GM19023 (cell line): ENCODE measurements around the gene DNM1L.
"Not testable (repeated sequence)": the region's sequence is repeated elsewhere in the genome, so short reads cannot be mapped to it uniquely, and the experiment has no call there.

Source experiments
- ATAC-seq: cut with Tn5 transposase; IDR thresholded peaks from one replicate; pipeline ENCODE4 v1.9.1; 2021; ENCODE audit warnings: mild to moderate bottlenecking, moderate library complexity; ENCODE audit not compliant: unreplicated experiment

Gene DNM1L

DNA sequence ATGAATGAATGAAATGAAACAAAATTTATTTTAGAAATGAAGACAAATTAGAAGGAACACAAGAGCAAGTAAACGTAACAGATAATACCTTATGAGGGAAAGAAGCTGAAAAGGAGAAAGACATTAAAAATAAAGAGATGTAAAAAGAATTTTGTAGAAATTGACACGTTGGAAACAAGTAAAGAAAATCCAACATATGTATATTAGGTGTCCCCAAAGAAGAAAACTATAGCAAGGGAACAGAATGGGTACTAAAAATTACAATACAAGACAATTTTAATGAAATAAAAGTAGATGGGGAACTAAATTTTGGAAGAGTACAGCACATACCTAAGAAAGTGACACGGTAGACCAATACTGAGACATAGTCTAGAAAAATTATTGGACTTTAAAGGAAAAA is 16.7 kb downstream of the DNM1L start:
- no peak for ATAC-seq

DNA sequence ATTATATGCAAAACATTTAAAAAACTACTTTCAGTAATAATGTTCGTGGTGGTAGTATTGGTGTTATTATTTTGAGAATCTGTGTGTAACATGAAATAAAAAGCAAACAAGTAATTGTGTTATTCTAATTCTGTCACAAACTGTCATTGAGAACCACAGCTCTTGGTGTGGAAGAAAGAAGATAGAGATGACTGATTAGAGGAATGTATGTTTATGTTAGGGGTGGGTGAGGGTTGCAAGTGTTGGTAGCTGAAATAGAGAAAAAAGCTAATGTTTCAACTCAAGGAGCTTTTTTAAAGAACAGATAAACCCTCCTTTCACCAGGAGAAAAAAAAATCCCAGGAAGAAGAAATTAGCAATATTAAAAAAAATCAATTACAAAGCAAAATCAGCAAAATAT is 18.3 kb downstream of the DNM1L start:
- ATAC-seq = no peak

DNA sequence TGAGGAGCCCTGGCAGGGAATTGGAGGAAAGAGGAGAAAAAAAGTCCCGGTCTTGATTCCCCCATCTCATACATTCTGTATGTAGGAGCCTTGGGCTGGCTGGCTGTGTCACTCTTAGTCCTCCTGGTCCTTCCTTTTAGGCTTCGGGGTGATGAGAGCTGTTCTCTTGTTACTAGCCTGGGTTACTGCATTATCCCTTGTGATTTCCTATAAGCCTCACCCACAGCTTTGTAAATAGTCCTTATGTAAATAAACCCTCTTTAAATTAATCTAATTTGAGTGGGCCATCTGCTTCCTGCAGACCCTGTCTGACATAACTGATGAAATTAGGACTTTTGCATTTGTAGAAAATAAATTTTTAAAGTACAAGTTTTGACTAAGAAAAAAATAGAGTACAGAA is 19.2 kb downstream of the DNM1L start:
- ATAC-seq = no peak

DNA sequence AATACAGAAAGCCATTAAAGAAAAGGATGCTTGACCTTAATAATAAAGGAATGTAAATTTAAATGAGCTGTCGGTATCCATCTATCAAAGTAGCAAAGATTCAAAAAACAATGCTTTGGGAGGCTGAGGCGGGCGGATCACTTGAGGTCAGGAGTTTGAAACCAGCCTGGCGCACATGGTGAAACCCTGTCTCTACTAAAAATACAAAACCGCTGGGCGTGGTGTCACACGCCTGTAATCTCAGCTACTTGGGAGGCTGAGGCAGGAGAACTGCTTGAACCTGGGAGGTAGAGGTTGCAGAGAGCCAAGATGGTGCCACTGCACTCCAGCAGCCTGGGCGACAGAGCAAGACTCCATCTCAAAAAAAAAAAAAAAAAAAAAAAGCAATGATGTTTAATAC is 20.3 kb downstream of the DNM1L start:
- ATAC-seq = not testable (repeated sequence)

DNA sequence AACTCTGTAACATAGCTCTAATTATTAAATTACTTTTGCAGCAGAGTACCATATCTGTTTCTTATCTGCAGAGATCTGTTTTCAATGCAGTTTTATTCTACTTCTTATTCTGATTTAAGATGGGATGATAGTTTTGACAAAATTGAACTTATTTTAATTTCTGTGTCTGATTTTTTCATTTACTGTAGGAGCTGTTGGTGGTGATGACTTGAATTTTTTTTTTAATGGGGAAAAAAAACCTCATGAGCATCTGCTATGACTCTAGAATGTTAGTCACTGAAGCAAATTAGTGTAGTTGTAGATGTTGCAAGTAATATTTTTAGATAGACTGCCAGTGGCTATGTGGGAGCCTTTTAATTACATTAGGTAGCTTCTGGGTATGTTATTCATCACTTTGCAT is 23.4 kb downstream of the DNM1L start:
- ATAC-seq = no peak

DNA sequence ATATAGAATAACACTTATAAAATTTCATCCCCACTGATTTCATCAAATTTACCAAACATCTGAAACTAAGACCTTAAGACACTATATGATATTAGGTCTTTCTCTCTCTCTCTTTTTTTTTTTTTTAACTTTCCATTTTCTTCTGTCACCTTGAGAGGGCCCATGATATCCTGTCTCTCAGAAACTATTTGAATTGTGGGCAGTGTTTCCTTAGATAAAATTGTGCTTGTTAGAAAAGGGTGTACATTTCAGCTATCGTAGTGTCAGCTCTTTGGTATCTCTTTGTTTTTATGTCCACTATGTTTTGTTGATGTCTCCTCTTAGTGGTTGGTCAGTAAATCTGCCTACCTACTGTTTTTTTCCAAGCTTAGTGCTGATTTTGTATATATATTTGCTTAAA is 23.8 kb downstream of the DNM1L start:
- ATAC-seq = no peak

DNA sequence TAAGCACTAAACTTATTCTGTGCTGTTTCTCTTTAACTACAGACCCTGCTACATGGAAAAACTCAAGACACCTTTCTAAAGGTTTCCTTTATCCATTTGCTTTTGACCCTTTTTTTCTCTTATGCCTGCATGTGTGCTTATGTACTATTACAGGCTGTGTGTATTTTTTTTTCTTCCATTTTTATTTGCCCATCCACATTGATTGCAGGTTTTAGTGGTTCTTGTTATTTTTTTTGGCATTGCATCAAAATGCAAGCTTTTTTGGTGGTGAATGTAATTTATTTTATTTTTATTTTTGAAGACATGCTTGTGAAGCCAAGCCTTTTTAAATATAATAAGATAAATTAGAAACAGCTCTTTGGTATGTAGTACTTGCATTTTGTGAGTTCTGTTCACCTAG is 26.7 kb downstream of the DNM1L start:
- no peak for ATAC-seq

DNA sequence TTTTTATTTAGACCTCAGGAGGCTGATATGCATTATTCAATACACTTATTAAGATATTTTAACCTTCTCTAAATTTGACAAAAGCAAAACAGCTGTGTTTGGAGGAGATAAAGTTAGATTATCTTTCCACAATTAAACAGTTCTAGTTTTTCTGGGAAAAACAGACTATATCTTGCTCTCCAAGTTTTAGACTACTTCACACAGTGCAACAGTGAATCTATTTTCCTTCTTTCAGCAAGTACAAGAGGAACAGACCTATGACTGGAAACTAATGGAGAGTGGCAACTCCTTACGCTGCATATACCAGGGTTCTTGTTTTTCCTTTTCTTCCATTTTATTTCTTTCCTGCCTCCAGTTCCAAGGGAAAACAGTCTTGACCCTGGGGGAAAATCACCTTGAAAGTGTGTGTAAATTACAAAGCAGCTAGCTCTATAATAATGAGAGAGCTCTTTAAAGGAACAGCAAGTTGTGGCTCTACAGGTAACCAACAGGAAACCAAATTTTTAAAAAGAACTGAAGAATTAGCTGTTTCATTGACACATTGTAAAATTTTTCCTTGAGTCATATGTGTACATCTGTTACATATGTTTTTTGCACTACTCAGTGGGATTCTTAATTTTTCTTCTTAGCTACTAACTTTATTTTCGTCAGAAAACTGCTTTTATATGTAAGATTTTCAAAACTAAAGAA is 27.4 kb downstream of the DNM1L start:
- ATAC-seq = no peak

DNA sequence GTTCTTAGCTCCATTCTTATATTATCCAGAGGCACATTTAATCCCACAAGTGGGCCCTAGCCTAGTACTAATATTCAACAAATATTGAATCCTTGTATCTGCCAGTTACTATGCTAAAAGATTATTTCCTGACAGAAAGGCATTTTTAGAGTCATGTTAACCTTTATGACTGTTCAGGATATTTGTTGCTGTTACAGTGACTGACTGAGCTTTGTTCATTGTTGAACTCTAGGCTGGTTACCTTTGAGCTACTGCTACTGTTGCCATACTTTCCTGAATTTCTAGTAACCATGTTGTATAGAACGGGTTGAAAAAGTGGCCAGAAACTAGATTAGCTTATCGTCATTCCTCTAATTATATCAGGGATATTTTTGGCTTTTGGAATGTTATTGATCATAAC is 29.8 kb downstream of the DNM1L start:
- no peak for ATAC-seq

DNA sequence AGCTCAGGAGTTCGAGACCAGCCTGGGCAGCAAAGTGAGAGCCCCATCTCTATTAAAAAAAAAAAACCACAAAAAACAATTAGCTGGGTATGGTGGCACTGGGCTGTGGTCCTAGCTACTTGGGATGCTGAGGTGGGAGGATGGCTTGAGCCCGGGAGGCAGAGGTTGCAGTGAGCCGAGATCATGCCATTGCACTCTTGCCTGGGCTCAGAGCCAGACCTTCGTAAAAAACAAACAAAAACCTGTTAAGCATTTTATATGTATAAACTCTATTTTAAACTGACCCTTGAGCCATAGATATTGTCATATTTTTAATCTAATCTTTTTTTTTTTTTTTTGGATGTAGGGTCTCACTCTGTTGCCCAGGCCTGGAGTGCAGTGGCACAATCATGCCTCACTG is 35.7 kb downstream of the DNM1L start:
- ATAC-seq = no peak

DNA sequence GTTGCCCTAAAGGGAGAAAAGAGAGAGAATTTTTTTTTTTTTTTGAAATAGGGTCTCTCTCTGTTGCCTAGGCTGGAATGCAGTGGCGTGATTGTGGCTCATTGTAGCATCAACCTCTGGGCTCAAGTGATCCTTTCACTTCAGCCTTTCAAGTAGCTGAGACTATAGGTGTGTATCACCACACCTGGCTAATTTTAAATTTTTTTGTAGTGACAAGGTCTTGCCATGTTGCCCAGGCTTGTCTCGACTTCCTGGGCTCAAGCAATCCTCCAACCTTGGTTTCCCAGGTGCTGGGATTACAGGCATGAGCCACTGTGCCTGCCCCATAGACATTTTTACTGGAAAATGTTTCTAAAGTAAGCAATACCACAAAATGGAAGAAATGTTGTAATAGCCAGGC is 39.8 kb downstream of the DNM1L start:
- no peak for ATAC-seq

DNA sequence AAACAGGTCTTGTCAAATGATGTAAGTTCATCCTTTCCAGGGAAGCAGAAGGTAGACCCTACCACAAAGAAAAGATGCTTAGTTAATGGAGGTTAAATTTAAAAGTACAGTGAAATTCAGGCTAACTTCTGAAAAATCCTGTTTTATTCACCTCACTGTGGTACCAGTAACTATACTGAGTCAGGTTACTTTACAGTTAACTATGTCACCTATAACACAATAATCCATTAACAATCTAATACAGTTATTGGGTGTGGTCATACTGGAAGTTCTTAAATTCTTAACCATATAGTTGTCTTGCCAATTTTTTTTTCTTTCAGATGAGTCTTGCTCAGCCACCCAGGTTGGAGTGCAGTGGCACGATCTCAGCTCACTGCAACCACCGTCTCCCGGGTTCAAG is 46.2 kb downstream of the DNM1L start:
- ATAC-seq = not testable (repeated sequence)

DNA sequence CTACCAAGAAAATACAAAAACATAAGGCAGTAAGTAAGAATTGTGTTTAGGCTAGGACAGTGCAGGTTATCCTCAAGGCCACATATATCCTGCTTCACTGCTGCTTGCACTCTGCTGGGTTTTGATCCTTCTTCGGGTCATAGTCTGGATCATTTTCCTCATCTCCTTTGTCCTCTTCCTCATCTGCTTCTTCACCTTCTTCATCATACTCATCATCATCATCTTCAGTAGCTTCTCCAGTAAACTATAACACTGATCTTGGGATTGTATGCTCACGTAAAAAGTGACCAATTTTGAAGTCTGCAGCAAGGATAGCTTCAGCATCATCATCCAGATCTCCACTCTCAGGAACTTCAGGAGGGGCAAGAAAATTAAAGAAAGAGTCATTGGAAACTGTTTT is 47.2 kb downstream of the DNM1L start:
- ATAC-seq = no peak

DNA sequence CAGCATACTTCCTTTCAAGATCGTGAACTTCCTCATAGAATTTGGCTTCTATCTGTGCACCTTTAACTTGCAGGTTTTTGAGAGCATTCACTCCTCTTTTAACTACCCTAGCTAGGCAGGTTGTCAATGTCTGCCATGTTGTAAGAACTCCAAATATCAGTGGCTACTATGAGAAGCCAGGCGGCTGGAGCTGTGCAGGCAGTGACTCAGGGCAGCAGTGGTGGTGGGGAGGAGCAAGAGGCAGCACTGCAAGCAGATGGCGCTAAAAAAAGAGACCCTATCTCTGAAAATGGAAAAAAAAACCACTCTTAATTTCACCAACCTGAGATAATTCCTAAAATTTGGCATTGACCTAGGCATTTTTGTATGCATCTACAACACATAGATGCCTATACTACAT is 48.1 kb downstream of the DNM1L start:
- no peak for ATAC-seq

DNA sequence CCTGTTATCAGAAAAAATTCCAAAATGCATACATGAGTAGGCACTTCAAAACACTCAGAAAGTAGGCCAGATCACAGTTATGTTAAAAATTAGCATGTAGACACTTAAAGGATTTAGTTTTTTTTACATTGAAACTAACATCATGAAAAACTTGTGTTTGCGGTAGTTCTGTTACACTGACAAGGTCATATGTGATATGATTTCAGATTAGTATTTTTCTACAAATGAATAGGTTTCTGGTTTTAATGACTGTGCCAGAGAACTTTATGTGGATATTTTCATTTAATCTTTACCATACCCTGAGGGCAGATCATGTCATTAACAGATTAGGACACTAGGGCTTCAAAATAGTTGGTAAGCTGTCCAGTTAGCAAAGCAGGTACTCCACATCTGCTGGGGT is 55.9 kb downstream of the DNM1L start:
- ATAC-seq = no peak

DNA sequence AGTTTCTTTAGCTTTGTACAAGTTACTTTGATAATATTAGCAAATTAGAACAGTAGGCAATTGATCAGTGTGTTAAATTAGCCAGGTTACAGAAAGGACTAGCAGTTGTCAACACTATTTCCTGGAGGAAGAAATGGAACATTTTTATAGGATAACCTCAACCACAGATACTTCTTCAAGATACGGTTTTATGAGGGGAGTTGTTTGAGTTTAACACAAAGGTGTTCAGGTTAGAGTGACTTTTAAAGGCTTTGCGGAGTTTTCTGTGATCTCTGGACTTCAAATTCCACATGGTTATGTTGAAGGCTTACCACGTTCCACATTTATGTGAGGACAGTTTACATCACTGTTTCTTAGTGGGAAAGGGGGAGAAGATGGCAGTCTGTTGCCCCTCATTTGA is 57.3 kb downstream of the DNM1L start:
- ATAC-seq = no peak

DNA sequence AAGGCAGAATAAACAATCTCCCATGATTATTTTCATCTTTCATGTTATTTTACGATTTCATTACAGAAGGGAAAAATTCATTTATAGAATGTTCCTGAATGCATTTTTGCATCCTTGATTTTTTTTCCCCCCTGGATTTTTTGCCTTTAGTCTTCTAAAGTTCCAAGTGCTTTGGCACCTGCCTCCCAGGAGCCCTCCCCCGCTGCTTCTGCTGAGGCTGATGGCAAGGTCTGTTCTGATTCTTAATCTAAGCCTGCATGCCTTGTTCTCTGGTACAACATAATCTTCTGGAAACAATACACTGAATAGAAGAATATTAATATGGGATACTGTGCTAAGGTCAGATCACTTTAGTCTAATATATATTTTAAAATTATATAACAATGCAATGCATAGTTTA is 58.6 kb downstream of the DNM1L start:
- no peak for ATAC-seq

DNA sequence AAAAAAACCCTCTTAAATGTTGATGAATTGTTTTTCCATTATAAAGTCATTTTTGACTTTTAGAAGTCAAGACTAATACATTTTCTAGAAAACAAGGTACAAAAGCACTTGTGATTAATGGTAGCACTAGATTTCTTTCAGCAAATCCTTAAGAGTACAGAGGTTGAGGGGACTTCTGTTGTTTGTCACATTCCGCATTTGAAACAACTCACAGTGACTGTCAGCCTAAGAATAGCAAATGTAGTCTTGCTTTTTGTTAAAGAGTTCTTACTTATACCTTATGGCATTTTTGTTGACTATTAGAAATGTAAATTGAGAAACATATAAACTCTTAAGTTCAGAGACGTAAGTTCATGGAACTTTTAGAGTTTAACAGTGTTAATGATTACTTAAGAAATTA is 60.2 kb downstream of the DNM1L start:
- ATAC-seq = no peak

DNA sequence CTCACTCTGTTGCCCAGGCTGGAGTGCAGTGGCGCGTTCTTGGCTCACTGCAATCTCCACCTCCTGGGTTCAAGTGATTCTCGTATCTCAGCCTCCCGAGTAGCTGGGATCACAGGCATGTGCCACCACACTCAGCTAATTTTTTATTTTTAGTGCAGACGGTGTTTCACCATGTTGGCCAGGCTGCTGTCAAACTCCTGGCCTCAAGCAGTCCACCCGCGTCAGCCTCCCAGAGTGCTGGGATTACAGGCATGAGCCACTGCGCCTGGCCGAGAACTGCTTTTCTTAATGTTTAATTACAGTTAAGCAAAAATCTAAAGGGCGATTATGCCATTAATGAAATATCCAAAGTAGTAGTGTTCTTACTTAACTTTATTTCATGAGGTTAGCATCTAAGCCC is 63.0 kb downstream of the DNM1L start:
- no peak for ATAC-seq

DNA sequence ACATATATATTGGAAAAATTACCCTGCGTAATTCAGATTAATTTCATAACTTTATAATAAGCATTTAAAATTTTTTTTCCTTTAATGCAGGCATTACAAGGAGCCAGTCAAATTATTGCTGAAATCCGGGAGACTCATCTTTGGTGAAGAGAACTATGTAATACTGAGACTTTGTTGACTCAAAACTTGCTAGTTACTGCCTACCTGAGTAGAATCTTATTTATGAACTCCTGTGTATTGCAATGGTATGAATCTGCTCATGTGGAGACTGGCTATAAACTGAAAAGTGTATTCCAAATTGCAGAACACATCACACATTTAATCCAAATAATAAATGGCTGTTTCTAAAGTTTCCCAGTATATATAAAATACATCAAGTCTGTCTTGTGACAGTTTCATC is 64.2 kb downstream of the DNM1L start:
- no peak for ATAC-seq

DNA sequence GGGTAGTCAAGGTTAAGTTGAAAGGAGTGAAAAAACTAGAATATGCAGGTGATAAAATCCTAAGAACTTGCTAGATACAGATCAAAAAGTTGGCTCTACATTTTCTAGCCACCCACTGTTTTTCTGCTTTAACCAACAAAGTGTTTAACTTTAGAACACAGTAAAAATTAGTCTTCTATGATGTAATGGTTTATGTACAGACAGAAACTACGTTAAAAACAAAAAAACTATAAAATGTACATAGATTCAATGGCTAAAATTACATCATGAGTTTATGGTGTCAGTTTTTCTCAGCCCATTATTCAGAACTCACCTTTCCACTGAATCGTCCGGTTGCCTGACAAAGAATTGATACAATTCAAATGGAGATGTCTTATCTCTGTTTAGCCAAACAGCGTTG is 74.5 kb downstream of the DNM1L start:
- ATAC-seq = no peak

DNA sequence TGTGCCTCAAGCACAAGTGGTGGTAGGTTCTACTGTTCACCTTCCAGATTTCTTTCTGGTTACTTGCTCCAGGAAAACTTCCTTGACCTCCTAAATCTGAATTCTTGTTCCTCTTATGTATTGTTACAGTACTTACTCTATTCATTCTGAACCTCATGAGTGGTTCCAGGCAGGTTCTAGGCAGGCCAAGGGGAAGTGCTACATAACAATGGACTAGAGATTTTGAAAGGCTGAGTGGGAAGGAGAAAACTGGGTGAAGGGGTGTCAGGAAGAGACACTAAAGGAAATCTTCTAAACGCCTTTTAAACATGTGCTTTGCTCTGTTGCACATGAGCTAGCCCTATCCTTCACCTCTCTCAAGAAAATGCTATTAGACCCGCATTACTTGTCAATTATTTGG is 75.0 kb downstream of the DNM1L start:
- ATAC-seq = no peak

DNA sequence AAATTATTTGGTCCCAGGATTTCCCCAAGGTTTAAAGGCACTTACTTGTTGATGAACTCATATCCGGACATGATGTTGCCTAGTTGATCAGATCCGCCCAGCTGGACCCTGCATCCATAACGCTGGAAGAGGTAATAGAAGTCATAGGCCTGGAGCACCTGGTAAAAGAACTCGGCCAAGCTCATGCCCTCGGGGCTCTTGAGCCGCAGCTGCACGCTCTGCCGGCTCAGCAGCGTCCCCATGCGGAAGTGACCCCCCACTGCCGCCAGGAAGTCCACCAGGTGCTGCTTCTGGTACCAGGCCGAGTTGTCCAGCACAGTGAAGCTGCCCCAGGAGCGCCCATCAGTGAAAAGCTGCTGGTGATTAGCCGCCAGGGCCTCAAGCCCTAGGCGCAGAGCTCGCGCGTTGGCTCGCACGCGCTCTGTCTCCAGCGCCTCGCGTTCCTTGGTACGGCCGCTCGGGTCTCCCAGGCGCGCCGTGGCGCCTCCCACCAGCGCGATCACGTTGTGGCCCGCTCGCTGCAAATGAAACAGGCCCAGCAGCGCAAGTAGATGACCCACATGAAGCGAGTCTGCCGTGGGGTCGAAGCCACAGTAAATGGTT is 76.1 kb downstream of the DNM1L start:
- ATAC-seq = peak; percentile 71
